GM23338 (cell line): ENCODE measurements around the gene KAT14. TPM values are rescaled to one million over a fixed set of nuclear protein-coding genes. Genes with fewer than 3 reads are reported as not detected.

Experiments
- ATAC-seq: fragments of 200-7000 bp; cut with Tn5 transposase; 3 replicates; pipeline ENCODE4 v1.9.1; 2020
- DNase-seq: peaks from one replicate; pipeline ENCODE4 v3.0.0-alpha.2; 2015; ENCODE audit warnings: low spot score
- H2AFZ ChIP-seq: fragments of 200-600 bp; sonication (generic); 2 replicates; pipeline ENCODE4 v1.8.0; 2016; ENCODE audit warnings: antibody characterized with exemption, mild to moderate bottlenecking, moderate library complexity
- H3F3A ChIP-seq: fragments of 200-600 bp; sonication (generic); replicated peaks from 2 replicates; pipeline ENCODE4 v1.8.0; 2017; ENCODE audit warnings: antibody characterized with exemption, mixed run types, low read depth
- H3K27ac ChIP-seq: fragments of 200-600 bp; sonication (generic); 2 replicates; pipeline ENCODE4 v1.6.1; 2016; ENCODE audit warnings: low read depth
- H3K27me3 ChIP-seq: fragments of 200-600 bp; sonication (generic); 2 replicates; pipeline ENCODE4 v1.8.0; 2016; ENCODE audit warnings: mild to moderate bottlenecking, mixed run types, moderate library complexity; ENCODE audit not compliant: insufficient read depth
- H3K36me3 ChIP-seq: fragments of 200-600 bp; sonication (generic); 2 replicates; pipeline ENCODE4 v1.8.0; 2016; ENCODE audit warnings: mild to moderate bottlenecking; ENCODE audit not compliant: insufficient read depth
- H3K4me1 ChIP-seq: fragments of 200-600 bp; sonication (generic); 2 replicates; pipeline ENCODE4 v1.8.0; 2016; ENCODE audit warnings: mild to moderate bottlenecking, moderate library complexity; ENCODE audit not compliant: insufficient read depth
- H3K4me2 ChIP-seq: fragments of 200-600 bp; sonication (generic); 2 replicates; pipeline ENCODE4 v1.7.1; 2017; ENCODE audit warnings: mixed run types
- H3K4me3 ChIP-seq: fragments of 200-600 bp; sonication (generic); 2 replicates; pipeline ENCODE4 v1.6.1; 2016; ENCODE audit warnings: mixed run types
- H3K79me2 ChIP-seq: fragments of 200-600 bp; sonication (generic); replicated peaks from 2 replicates; pipeline ENCODE4 v1.8.0; 2017; ENCODE audit warnings: mild to moderate bottlenecking; ENCODE audit not compliant: insufficient read depth
- H3K9me2 ChIP-seq: fragments of 200-600 bp; sonication (generic); 2 replicates; pipeline ENCODE4 v1.8.0; 2017; ENCODE audit not compliant: insufficient read depth
- H4K20me1 ChIP-seq: fragments of 200-600 bp; sonication (generic); replicated peaks from 2 replicates; pipeline ENCODE4 v1.8.0; 2017; ENCODE audit warnings: mild to moderate bottlenecking; ENCODE audit not compliant: insufficient read depth
- H3K27ac Mint-ChIP-seq: 2 replicates; pipeline ENCODE4 v1.8.0; 2020; ENCODE audit warnings: inconsistent platforms, mild to moderate bottlenecking, moderate library complexity, mixed read lengths
- H3K27me3 Mint-ChIP-seq: 3 replicates; pipeline ENCODE4 v1.8.0; 2022; ENCODE audit warnings: low read depth, mild to moderate bottlenecking, moderate library complexity, mixed read lengths, inconsistent platforms; ENCODE audit not compliant: insufficient read depth, poor library complexity
- H3K36me3 Mint-ChIP-seq: 3 replicates; pipeline ENCODE4 v1.8.0; 2021; ENCODE audit warnings: low read depth, mild to moderate bottlenecking, inconsistent platforms, moderate library complexity, mixed read lengths
- H3K4me1 Mint-ChIP-seq: 3 replicates; pipeline ENCODE4 v1.8.0; 2020; ENCODE audit warnings: mild to moderate bottlenecking, inconsistent platforms, mixed read lengths
- H3K4me3 Mint-ChIP-seq: 3 replicates; pipeline ENCODE4 v1.8.0; 2021; ENCODE audit warnings: moderate library complexity, mild to moderate bottlenecking, inconsistent platforms, mixed read lengths
- H3K9me3 Mint-ChIP-seq: 3 replicates; pipeline ENCODE4 v1.8.0; 2020; ENCODE audit warnings: moderate library complexity, mild to moderate bottlenecking, inconsistent platforms, mixed read lengths
- CREB1 ChIP-seq: fragments of 250-450 bp; sonication (Bioruptor Pico); IDR thresholded peaks from 2 replicates; pipeline ENCODE4 v1.5.0; 2020; ENCODE audit warnings: low read depth, mild to moderate bottlenecking, moderate library complexity
- ETS1 ChIP-seq: IDR thresholded peaks from 2 replicates; pipeline ENCODE4 v1.6.1; 2016; ENCODE audit warnings: antibody characterized with exemption
- EZH2 ChIP-seq: fragments of 200-600 bp; sonication (generic); IDR thresholded peaks from one replicate; pipeline ENCODE4 v1.8.0; 2017; ENCODE audit warnings: antibody characterized with exemption, mild to moderate bottlenecking, low read depth; ENCODE audit not compliant: unreplicated experiment
- EZH2phosphoT487 ChIP-seq: fragments of 200-600 bp; sonication (generic); IDR thresholded peaks from one replicate; pipeline ENCODE4 v1.8.1; 2018; ENCODE audit warnings: antibody characterized with exemption; ENCODE audit not compliant: unreplicated experiment
- NANOG ChIP-seq: IDR thresholded peaks from 2 replicates; pipeline ENCODE4 v1.6.1; 2016; ENCODE audit warnings: antibody characterized with exemption, borderline replicate concordance
- STAT1 ChIP-seq: IDR thresholded peaks from one replicate; pipeline ENCODE4 v1.6.1; 2016; ENCODE audit warnings: antibody characterized with exemption; ENCODE audit not compliant: unreplicated experiment
- ZNF114 ChIP-seq: fragments of 250-450 bp; sonication (Bioruptor Pico); IDR thresholded peaks from 2 replicates; pipeline ENCODE4 v1.5.0; 2020; ENCODE audit warnings: mild to moderate bottlenecking, moderate library complexity
- ZNF331 ChIP-seq: fragments of 250-450 bp; sonication (Bioruptor Pico); IDR thresholded peaks from 2 replicates; pipeline ENCODE4 v1.5.0; 2020; ENCODE audit warnings: low read depth, mild to moderate bottlenecking, moderate library complexity
- ZNF462 ChIP-seq: fragments of 250-450 bp; sonication (Bioruptor Pico); IDR thresholded peaks from 2 replicates; pipeline ENCODE4 v1.5.0; 2020; ENCODE audit warnings: mild to moderate bottlenecking, moderate library complexity
- polyA plus RNA-seq: library from polyadenylated mRNA; unstranded; fragments of >200 nt; fragmentation: Nextera tagmentation; extraction: Ambion mirVana; gene quantifications from 2 replicates; pipeline ENCODE4 v1.2.1, GENCODE V29; 2016
- total RNA-seq: library from RNA; depleted of rRNA; stranded (reverse); fragments of >200 nt; shearing (Covaris generic); gene quantifications from 2 replicates; pipeline ENCODE4 v1.2.3, GENCODE V29; 2014
- TF ChIP-seq, protein P1 (sequence below): IDR thresholded peaks from one replicate; pipeline ENCODE4 v1.6.1; 2018; ENCODE audit warnings: antibody characterized with exemption; ENCODE audit not compliant: unreplicated experiment

The KAT14 gene
- total and polyA plus RNA-seq, 2 experiments from 2014 or later = 17.8 to 25.0 TPM

DNA sequence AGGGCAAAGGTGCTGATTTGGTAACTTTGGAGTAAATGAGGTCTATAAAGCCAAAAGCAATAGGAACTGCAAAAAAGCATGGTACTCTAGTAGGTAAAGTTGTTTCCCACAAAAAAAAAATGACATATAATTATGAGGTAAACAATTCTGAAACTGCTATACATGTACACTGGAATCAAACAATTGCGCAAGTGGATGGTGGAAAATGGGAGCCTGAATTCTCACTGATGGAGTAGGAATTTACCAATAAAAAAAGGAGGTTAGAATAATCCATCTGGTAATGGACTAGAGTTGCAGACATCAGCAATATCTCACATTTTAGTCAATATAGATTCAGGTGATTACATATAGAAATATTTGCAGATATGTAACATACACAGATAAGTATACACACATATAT is 5.0 kb upstream of the KAT14 start (continued):
- TF ChIP-seq NANOG = no peak
- TF ChIP-seq, protein P1, sequence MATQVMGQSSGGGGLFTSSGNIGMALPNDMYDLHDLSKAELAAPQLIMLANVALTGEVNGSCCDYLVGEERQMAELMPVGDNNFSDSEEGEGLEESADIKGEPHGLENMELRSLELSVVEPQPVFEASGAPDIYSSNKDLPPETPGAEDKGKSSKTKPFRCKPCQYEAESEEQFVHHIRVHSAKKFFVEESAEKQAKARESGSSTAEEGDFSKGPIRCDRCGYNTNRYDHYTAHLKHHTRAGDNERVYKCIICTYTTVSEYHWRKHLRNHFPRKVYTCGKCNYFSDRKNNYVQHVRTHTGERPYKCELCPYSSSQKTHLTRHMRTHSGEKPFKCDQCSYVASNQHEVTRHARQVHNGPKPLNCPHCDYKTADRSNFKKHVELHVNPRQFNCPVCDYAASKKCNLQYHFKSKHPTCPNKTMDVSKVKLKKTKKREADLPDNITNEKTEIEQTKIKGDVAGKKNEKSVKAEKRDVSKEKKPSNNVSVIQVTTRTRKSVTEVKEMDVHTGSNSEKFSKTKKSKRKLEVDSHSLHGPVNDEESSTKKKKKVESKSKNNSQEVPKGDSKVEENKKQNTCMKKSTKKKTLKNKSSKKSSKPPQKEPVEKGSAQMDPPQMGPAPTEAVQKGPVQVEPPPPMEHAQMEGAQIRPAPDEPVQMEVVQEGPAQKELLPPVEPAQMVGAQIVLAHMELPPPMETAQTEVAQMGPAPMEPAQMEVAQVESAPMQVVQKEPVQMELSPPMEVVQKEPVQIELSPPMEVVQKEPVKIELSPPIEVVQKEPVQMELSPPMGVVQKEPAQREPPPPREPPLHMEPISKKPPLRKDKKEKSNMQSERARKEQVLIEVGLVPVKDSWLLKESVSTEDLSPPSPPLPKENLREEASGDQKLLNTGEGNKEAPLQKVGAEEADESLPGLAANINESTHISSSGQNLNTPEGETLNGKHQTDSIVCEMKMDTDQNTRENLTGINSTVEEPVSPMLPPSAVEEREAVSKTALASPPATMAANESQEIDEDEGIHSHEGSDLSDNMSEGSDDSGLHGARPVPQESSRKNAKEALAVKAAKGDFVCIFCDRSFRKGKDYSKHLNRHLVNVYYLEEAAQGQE = no peak

DNA sequence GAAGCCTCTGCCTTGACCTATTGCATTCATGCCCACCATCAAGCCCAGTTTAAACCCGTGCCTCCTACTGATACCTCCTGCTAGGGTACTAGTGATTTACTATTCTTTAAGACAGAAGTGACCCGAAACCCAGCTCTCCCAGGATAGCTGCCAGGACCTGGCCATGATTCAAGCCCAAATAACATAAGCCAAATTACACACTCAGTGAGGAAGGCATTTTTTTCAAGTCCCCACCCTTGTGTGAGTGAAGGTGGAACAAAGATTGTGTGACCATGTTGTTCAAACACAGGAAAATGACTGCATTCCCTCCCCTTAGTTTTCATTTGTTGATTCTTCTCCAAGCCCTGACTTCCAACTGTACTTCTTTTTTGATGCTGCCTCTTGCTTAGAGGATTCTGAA is 3.7 kb upstream of the KAT14 start:
- H3K36me3 Mint-ChIP-seq = no peaks in the 10 kb centered on the region
- Histone ChIP-seq H4K20me1 (peaks cover 5% of the 10 kb centered on the region), H3K36me3 (no peaks in the 10 kb centered on the region), H3K4me1 (peaks cover 9% of the 10 kb centered on the region), H3K79me2 (peaks cover 10% of the 10 kb centered on the region), H2AFZ (peak overlapping the region; percentile 48), H3F3A (no peaks in the 10 kb centered on the region), H3K27me3 (peaks cover 5% of the 10 kb centered on the region; the same call in 1 of the 2 replicates), H3K27ac (no peak overlapping the region), H3K4me2 (no peak overlapping the region), H3K4me3 (no peak overlapping the region), H3K9me2 (no peaks in the 10 kb centered on the region)
- TF ChIP-seq STAT1 = no peak
- H3K4me1 Mint-ChIP-seq = peaks cover 8% of the 10 kb centered on the region
- peaks cover 3% of the 10 kb centered on the region for H3K27me3 Mint-ChIP-seq
- ATAC-seq = no peak
- H3K9me3 Mint-ChIP-seq = no peaks in the 10 kb centered on the region; the same call in 2 of the 3 replicates
- no peak overlapping the region for H3K4me3 Mint-ChIP-seq
- no peak overlapping the region for H3K27ac Mint-ChIP-seq
- DNase-seq = no peak

DNA sequence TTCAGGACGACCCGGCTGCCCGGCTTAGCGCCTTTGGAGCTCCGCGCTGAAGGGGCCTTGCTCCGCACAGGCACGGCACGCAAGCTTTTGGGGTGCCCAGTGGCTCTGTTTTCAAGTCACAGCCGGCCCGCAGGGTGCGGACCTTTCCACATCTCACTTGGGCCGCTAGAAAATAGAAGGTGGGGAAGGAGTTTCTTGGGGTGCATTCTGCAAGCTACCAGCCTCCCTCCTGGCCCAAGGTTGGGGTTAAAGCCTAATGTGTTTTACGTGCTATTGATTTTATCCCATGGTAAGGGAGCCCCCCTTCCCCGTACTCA is 561 bp downstream of the KAT14 start:
- no peaks in the 10 kb centered on the region for H3K9me2 ChIP-seq
- peaks cover 10% of the 10 kb centered on the region; the same call in 1 of the 2 replicates for H3K36me3 ChIP-seq
- H3K4me3 ChIP-seq = peak overlapping the region; percentile 99
- DNase-seq (peak; percentile 57), ATAC-seq (peak; percentile 61)
- peaks cover 5% of the 10 kb centered on the region; the same call in 1 of the 2 replicates for H3K27me3 ChIP-seq
- peak overlapping the region; percentile 87; the same call in 1 of the 2 replicates for H3K27ac Mint-ChIP-seq
- H3K27me3 Mint-ChIP-seq = peaks cover 5% of the 10 kb centered on the region
- peak overlapping the region; percentile 88; the same call in 1 of the 2 replicates for H2AFZ ChIP-seq
- H3F3A ChIP-seq = no peaks in the 10 kb centered on the region
- H3K4me3 Mint-ChIP-seq = peak overlapping the region; percentile 91
- H3K79me2 ChIP-seq = peaks cover 48% of the 10 kb centered on the region
- peaks cover 15% of the 10 kb centered on the region for H3K4me1 ChIP-seq
- H3K9me3 Mint-ChIP-seq = no peaks in the 10 kb centered on the region; the same call in 2 of the 3 replicates
- H3K36me3 Mint-ChIP-seq = peaks cover 11% of the 10 kb centered on the region
- H3K4me2 ChIP-seq = peak overlapping the region; percentile 99
- H3K27ac ChIP-seq = peak overlapping the region; percentile 81; the same call in 1 of the 2 replicates
- H4K20me1 ChIP-seq = peaks cover 18% of the 10 kb centered on the region
- peaks cover 20% of the 10 kb centered on the region for H3K4me1 Mint-ChIP-seq
- TF ChIP-seq ETS1 (no peak), ZNF114 (CRISPR knock-in tag) (no peak), EZH2phosphoT487 (no peak), NANOG (no peak), STAT1 (no peak), ZNF462 (CRISPR knock-in tag) (no peak), ZNF331 (CRISPR knock-in tag) (no peak), EZH2 (no peak), CREB1 (CRISPR knock-in tag) (no peak)
